Measurements from ENCODE around the gene ATP9A. TPM values are rescaled to one million over a fixed set of nuclear protein-coding genes. Genes with fewer than 3 reads are reported as not detected.
A peak's percentile ranks its signal among the peaks of the same experiment; 100 is the strongest.

ATP9A gene
- total RNA-seq, 1 experiment from 2014 or later, result 1.8 TPM

- peak; percentile 94 for DNase-seq (ENCODE audit: low read depth)
Observed at GRCh38 chr20:51631011-51631950, 136.9 kb downstream of the ATP9A start.

- no peak for DNase-seq (ENCODE audit: low read depth)
Observed at GRCh38 chr20:51629399-51630058, 138.7 kb downstream of the ATP9A start.

- DNase-seq (ENCODE audit: low read depth), result peak; percentile 47
Observed at GRCh38 chr20:51628533-51629398, 139.4 kb downstream of the ATP9A start.

GRCh38 chr20:51627586-51627985, 140.6 kb downstream of the ATP9A start:
- no peak for DNase-seq (ENCODE audit: low read depth)

GRCh38 chr20:51625105-51625504, 143.1 kb downstream of the ATP9A start:
- DNase-seq (ENCODE audit: low read depth), result no peak

- DNase-seq (ENCODE audit: low read depth), result peak; percentile 47
Observed at GRCh38 chr20:51624157-51624731, 143.9 kb downstream of the ATP9A start.

- no peak for DNase-seq (ENCODE audit: low read depth)
Observed at GRCh38 chr20:51623255-51623654, 144.9 kb downstream of the ATP9A start.

GRCh38 chr20:51622004-51622874, 146.0 kb downstream of the ATP9A start:
- DNase-seq (ENCODE audit: low read depth), result no peak

- DNase-seq (ENCODE audit: low read depth), result no peak
Observed at GRCh38 chr20:51620432-51620831, 147.8 kb downstream of the ATP9A start.

GRCh38 chr20:51616060-51616459, 152.1 kb downstream of the ATP9A start:
- DNase-seq (ENCODE audit: low read depth), result no peak

- no peak for DNase-seq (ENCODE audit: low read depth)
Observed at GRCh38 chr20:51614687-51615086, 153.5 kb downstream of the ATP9A start.

- DNase-seq (ENCODE audit: low read depth), result no peak
Observed at GRCh38 chr20:51613580-51613979, 154.6 kb downstream of the ATP9A start.

GRCh38 chr20:51612896-51613295, 155.3 kb downstream of the ATP9A start:
- no peak for DNase-seq (ENCODE audit: low read depth)

- peak; percentile 55 for DNase-seq (ENCODE audit: low read depth)
Observed at GRCh38 chr20:51611625-51611890, 156.6 kb downstream of the ATP9A start.

GRCh38 chr20:51610761-51611624, 157.2 kb downstream of the ATP9A start:
- DNase-seq (ENCODE audit: low read depth), result no peak

GRCh38 chr20:51610111-51610510, 158.1 kb downstream of the ATP9A start:
- DNase-seq (ENCODE audit: low read depth), result no peak

GRCh38 chr20:51609251-51609650, 158.9 kb downstream of the ATP9A start:
- DNase-seq (ENCODE audit: low read depth), result no peak

- no peak for DNase-seq (ENCODE audit: low read depth)
Observed at GRCh38 chr20:51608061-51608460, 160.1 kb downstream of the ATP9A start.

- no peak for DNase-seq (ENCODE audit: low read depth)
Observed at GRCh38 chr20:51607170-51607569, 161.0 kb downstream of the ATP9A start.

- no peak for DNase-seq (ENCODE audit: low read depth)
Observed at GRCh38 chr20:51604851-51605250, 163.3 kb downstream of the ATP9A start.
